GM12875 (cell line): ENCODE results near the gene BNIP2.
A peak's percentile ranks its signal among the peaks of the same experiment; 100 is the strongest.

Experiments
- H3K4me3 ChIP-seq: one replicate; pipeline ENCODE4 v1.5.1; 2011; ENCODE audit warnings: low read depth, low read length, control low read depth
- CTCF ChIP-seq: IDR thresholded peaks from 2 replicates; pipeline ENCODE4 v1.5.1; 2011; ENCODE audit warnings: low read depth, mild to moderate bottlenecking, control low read depth, inconsistent platforms, low read length, moderate library complexity, borderline replicate concordance; ENCODE audit not compliant: insufficient read depth

The BNIP2 gene

DNA sequence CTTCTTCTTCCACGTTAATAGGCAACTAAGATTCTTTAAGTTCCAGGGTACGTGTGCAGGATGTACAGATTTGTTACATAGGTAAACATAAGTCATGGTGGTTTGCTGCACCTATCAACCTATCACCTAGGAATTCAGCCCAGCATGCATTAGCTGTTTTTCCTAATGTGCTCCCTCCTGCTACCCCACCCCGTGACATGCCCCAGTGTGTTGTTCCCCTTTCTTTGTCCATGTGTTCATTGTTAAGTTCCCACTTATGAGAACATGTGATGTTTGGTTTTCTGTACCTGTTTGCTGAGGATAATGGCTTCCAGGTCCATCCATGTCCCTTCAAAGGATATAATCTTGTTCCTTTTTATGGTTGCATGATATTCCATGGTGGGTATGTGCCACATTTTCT, 52.9 kb downstream of the BNIP2 start:
- TF ChIP-seq CTCF: no peak
- H3K4me3 ChIP-seq: no peak overlapping the region

- H3K4me3 ChIP-seq: no peak overlapping the region
- TF ChIP-seq CTCF: peak; percentile 29; the same call in 1 of the 2 replicates
These were observed 56.4 kb downstream of the BNIP2 start for GRCh38 chr15:59632714-59633113.

DNA sequence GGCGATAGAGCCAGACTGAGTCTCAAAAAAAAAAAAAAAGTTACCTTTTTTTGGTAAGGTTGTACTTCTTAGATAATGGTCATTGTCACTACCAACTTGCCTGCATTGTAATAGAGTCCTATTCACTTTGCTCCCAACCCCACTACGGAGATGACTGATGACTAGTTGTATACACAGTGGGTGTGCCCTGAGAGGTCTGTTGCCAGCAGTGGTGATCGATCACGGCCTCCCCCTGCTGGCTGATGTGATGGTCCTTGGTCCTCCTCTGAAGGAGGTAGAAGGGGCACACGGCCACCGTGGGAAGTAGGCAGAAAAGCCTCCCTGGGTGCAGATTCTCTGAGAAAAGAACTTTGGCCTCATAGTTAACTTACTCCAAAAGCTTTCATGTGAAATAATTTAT, 66.8 kb downstream of the BNIP2 start:
- peak; percentile 72 for TF ChIP-seq CTCF
- H3K4me3 ChIP-seq: no peak overlapping the region

GRCh38 chr15:59618406-59618805, 70.7 kb downstream of the BNIP2 start:
- H3K4me3 ChIP-seq: no peak overlapping the region
- no peak for TF ChIP-seq CTCF

DNA sequence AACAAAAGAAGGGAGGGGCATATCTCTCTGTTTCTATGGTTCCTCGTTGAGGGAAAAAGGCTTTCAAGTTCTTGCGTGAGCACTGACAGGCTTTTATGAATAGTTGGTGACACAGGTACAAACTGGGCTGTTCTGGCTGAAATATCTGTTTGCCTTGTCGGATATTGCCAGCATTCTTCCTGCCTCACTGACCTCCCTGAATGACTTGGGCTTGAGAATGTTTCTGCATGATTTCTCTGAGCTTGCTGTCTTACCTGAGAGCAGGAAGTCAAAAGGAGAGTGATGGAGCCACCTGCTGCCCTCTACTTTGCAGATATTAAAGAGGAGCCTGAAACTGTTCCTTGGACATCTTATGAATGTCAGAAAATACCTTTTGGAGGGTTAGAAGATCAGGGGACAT, 72.7 kb downstream of the BNIP2 start:
- H3K4me3 ChIP-seq: no peak overlapping the region
- TF ChIP-seq CTCF: no peak

- no peak overlapping the region for H3K4me3 ChIP-seq
- TF ChIP-seq CTCF: no peak
These were observed 73.5 kb downstream of the BNIP2 start for GRCh38 chr15:59615661-59616060.

DNA sequence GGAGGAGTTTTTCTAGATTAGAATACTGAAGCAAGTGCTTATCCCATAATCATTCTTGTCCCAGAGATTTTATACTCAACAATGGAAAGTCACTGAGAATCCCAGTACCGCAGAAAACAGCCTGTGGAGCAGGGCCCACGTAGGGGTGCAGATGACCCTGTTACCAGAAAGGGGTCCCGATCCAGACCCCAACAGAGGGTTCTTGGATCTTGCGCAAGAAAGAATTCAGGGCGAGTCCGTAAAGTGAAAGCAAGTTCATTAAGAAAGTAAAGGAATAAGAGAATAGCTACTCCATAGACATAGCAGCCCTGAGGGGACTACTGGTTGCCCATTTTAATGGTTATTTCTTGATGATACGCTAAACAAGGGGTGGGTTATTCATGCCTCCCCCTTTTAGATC, 75.0 kb downstream of the BNIP2 start:
- no peak overlapping the region for H3K4me3 ChIP-seq
- TF ChIP-seq CTCF: no peak
